GM19452 (cell line): ENCODE measurements around the gene PSMD1.

Experiments
- ATAC-seq: cut with Tn5 transposase; IDR thresholded peaks from one replicate; pipeline ENCODE4 v1.9.1; 2021; ENCODE audit not compliant: unreplicated experiment

Gene PSMD1

DNA sequence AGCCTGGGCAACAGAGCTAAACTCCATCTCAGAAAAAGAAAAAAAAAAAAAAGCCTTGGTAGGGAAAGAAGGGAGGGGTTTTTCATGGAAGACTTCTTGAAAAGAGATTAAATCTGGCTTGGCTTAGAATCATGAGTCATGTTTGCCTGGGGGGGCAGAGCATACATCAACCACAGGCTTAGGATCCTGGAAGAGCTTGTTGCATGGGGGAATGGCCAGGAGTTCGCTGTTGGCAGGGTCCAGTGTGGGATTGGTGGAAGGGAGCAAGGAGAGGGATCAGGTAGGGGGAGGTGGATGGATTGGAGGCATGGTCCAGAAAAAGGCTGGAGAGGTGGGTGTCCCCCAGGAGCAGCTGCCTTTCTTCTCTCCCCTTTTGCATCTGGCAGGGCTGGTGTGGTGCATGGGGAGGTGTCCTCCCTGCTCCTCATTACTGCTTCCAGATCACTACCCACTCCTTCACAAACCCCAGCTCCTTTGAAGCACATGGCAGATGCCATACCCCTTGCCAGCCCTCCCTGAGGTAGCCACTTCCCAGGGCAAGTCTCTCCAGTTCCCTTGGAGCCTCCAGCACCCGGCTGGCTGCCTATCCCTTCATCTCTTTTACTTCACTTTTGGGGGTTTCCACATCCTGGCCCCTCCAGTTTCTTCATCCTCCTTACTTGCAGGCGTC, 144.3 kb downstream of the PSMD1 start:
- ATAC-seq, result no peak

DNA sequence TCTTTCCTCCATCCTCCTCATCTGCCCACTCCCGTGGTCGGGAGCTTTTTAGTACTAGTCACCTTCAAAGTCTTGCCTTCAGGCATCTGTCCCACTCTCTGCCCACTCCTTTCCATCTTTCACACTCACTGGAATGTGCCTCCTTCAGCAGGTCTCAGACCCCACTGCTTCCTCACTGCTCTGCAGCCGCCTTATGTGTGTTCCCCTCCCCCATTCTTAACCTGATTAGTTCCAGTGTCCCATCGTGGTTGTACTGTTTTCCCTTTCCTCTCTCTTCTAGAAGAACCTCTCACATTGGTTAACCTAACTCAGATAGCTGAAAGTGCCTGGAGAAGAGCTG, 144.8 kb downstream of the PSMD1 start:
- ATAC-seq, result no peak

DNA sequence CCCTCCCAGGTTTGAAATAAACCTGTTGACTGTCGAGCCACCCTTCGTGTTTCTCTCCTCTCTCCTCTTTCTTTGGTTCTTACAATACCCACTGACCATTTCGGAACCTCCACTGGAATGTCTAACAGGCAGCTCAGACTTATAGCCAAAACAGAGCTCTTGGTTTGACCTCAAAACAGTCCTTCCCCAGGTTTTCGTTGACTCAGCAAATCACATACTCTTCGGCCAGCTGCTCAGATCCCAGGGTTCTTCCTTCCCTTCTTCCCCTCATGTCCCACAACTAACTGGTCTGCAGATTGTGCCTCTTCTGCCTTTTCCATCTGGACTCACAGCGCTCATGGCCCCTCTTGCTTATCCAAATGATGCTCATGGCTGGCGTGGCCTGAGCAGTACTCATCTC, 146.4 kb downstream of the PSMD1 start:
- ATAC-seq, result no peak

DNA sequence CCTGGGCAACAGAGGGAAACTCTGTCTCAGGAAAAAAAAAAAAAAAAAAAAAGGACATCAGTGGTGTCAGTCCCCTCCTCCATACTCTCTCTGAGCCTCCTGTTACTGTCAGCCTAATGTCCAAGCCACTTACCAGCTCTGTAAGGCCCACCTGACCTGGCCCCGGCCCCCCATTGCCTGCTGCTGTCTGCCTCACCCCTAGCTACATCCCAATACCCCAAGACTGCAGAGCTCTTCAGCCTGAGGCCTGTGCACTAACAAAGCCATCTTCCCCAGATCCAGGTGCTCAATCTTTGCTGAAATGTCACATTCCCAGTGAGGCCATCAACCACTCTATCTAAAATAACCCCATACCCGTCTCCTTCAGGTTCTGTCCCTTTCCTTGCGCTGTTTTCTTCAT, 147.5 kb downstream of the PSMD1 start:
- ATAC-seq, result no peak

DNA sequence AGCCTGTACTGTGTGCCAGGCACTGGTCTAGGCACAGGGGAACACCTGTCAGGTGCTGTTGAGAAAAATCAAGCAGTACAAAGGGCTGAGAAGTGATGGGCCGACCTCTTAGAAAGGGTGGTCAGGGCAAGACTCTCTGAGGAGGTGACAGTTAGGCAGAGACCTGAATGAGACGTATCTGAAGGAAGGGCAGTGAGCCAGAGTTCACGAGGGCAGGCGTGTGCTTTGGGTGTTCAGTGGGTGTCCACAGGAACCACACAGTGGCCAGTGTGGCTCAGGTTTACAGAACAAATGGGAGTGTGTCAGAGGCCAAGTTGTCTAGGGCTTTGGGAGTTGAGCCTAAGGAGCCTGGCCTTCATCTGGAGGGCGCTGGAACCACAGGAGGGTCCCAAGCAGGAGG, 147.9 kb downstream of the PSMD1 start:
- no peak for ATAC-seq

DNA sequence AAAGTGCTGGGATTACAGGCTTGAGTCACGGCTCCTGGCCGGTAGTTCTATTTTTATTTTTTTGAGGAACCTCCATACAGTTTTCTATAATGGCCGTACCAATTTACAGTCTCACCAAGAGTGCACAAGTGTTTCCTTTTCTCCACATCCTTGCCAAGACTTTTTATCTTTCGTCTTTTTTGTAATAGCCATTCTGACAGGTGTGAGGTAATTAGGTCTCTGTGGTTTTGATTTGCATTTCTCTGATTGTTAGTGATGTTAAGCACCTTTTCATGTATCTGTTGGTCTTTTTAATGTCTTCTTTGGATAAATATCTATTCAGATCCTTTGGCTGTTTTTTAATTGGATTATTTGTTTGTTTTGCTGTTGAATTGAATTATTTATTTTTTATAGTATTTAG, 151.1 kb downstream of the PSMD1 start:
- ATAC-seq, result no peak

DNA sequence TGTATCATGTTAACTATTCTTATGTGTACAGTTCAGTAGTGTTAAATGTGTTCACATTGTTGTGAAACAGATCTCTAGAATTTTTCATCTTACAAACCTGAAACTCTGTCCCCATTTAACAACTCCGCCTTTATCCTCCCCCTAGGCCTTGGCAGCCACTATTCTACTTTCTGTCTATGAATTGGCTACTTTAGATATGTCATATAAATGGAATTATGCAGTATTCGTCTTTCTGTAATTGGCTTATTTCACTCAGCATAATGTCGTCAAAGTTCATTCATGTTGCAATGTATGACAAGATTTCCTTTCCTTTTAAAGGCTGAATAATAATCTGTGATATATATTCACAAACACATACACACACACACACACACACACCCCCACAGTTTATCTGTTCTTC, 154.1 kb downstream of the PSMD1 start:
- no peak for ATAC-seq

DNA sequence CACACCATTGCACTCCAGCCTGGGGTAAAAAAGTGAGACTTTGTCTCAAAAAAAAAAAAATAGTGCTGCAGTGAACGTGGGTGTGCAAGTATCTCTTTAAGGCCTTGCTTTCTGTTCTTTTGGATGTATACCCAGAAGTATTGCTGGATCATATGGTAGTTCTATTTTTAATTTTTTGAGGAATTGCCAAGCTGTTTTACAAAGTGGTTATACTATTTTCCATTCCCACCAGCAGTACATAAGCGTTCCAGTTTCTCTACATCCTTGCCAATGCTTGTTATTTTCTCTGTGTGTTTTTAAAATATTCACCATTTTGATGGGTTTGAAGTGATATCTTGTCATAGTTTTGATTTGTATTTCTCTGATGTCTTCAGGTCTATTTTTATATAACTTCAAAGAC, 154.8 kb downstream of the PSMD1 start:
- no peak for ATAC-seq

DNA sequence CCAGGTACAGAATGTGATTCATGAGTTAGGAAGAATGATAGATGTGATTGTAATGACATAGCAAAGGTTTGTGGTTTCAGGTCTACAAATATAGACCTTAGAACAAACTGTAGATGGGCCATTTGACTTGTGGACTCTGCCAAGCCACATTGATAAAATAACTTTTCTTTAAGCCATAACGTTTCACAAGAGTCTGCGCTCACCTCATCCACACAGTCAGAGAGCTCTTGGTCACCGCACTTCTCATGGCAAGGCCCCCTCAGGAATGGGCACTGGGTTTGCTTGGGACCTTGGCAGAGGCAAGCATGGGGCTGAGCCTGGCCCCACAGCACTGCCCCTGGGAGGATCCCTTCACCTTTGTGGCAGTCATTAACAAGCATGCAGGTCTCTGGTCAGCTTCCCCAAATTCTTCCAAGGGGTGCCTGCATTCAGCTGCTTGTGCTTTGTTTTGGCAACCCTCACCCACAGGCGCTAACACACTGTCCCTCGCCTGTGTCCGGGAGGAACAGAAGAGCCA, 155.7 kb downstream of the PSMD1 start:
- ATAC-seq, result no peak

DNA sequence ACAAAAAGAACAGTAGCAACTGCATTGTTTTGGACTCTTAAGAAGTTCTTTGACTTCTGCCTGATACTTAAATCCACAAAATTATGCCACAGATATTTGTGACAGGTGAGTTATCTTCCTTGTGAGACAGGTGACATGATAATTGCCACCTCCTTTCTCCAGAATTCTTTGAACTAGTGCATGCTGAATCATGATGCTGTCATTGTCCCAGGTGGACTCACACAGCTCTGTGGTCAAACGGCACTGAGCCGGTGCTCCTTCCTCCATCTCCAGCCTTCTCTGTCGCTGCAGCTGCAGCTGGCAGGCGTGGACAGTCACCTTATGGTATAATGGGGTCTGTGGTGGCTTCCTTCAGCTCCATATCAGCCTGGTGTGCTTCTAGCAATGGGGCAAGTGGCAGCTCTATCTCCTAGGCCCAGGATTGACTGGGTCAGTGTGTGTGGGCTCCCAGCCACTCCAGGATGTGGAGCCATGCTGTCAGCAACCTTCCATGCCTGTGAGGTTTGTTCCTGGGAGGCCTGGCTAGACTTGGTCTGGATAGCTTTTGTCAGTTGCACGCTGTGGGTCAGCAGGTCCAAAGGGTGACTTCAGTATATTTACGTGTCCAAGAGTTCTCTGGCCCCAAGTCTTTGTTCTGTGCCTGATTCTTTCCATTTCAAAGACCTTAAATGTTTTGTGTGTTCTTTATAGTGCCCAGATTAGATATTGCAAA, 157.4 kb downstream of the PSMD1 start:
- no peak for ATAC-seq

DNA sequence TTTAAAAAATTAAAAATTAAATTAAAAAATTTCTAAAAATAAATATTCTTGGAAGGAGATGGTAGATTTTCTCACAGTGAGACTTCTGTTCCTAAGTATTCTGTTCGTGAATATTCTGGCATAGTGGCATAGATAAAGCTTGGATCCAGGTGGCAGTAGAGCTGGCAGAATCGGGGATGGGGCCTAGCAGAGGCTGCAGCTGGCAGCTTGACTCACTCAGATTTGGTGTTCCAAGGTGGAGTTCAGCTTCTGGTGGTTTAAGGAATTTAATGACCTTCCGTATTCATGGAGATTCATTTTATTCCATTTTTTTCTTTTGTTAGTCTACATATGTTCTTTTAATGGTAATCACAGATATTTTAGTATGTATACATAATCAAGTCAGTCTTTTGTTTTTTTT, 161.7 kb downstream of the PSMD1 start:
- ATAC-seq, result no peak

DNA sequence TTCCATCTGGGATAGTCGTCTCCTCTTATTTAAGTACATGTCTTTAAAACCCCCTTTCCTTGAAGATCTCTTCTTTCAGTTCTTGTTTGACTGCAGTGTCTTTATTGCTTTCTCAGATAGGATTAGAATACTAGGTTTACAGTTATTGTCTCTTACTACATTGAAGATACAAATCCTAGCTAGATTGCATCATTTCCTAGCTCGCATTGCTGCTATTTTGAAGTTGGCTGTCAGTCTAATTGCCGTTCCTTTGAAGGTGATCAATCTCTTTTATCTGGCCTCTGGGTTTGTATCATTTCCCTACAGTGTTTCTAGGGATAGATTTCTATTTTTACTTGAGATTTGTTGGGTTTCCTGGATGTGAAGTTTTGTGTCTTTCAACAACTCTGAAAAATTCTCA, 162.6 kb downstream of the PSMD1 start:
- no peak for ATAC-seq

DNA sequence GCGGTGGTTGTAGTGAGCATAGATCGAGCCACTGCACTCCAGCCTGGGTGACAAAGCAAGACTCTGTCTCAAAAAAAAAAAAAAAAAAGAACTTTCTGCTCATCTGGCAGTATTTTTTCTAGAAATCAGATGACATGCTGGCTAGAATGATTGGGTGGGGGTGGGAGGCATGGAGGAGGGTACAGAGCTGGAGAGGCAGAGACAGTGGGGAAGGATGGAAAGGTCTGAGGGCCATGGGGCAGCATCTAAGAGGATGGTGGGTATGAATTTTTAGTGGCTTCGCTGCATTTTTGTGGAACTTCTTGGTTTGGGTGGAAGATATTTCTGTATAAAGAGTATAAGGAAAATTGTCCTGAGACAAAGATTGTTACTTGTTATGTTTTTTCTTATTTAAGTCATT, 165.1 kb downstream of the PSMD1 start:
- no peak for ATAC-seq
